Progenitor cell of endocrine pancreas (in vitro differentiated cells): ENCODE measurements around the gene PTPRR. TPM values are rescaled to one million over a fixed set of nuclear protein-coding genes. Genes with fewer than 3 reads are reported as not detected.

Experiments
- DNase-seq: peaks from one replicate; pipeline ENCODE4 v3.0.0; 2021; ENCODE audit warnings: low spot score; ENCODE audit not compliant: unreplicated experiment
- H3K27ac Mint-ChIP-seq: 2 replicates; pipeline ENCODE4 v1.8.0; 2021; ENCODE audit warnings: mild to moderate bottlenecking, moderate library complexity, mixed read lengths
- H3K27me3 Mint-ChIP-seq: 2 replicates; pipeline ENCODE4 v1.8.0; 2021; ENCODE audit warnings: mixed read lengths
- H3K36me3 Mint-ChIP-seq: 2 replicates; pipeline ENCODE4 v1.8.0; 2022; ENCODE audit warnings: mixed read lengths; ENCODE audit not compliant: insufficient read depth
- H3K4me1 Mint-ChIP-seq: 2 replicates; pipeline ENCODE4 v1.8.0; 2021; ENCODE audit warnings: low read depth, mixed read lengths
- H3K4me3 Mint-ChIP-seq: 2 replicates; pipeline ENCODE4 v1.8.0; 2021; ENCODE audit warnings: low read depth, mild to moderate bottlenecking, moderate library complexity, mixed read lengths
- H3K9me3 Mint-ChIP-seq: 2 replicates; pipeline ENCODE4 v1.8.0; 2021; ENCODE audit warnings: low read depth, mixed read lengths
- total RNA-seq: library from RNA; stranded (reverse); gene quantifications from 2 replicates; pipeline ENCODE4 v1.2.1, GENCODE V29; 2021
- TF ChIP-seq, protein P1 (sequence below): fragments of 200-600 bp; sonication (generic); IDR thresholded peaks from one replicate; pipeline ENCODE4 v1.5.0; 2021; ENCODE audit warnings: antibody characterized with exemption, mild to moderate bottlenecking; ENCODE audit not compliant: unreplicated experiment

Gene PTPRR
- total RNA-seq, 1 donor from 2014 or later = 0.38 TPM

DNA sequence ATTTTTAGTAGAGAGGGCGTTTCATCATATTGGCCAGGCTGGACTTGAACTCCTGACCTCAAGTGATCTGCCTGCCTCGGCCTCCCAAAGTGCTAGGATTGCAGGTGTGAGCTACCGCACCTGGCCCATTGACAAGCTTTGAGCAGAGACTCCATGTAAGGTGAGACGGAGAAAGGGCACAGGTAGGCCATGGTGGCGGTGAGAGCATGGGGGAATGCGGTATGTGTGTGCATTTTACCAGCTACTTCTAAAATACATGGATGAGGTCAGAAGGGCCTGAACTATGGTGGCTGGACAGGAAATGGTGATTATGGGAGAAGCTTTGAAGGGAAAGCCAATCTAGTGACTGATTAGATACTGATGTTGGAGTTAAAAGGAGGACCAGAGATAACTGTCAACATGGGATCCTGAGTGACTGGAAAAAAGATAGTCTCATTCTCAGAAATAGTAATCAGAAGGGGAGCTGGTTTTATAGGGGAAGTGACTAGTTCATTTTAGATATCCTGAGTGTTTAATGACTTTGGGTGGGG is 261.4 kb downstream of the PTPRR start:
- Mint-ChIP-seq H3K4me1 (peaks cover 6% of the 10 kb centered on the region), H3K27me3 (peaks cover 2% of the 10 kb centered on the region), H3K36me3 (no peaks in the 10 kb centered on the region), H3K4me3 (no peak overlapping the region), H3K27ac (no peak overlapping the region), H3K9me3 (peaks cover 4% of the 10 kb centered on the region)
- DNase-seq = no peak
- TF ChIP-seq, protein P1, sequence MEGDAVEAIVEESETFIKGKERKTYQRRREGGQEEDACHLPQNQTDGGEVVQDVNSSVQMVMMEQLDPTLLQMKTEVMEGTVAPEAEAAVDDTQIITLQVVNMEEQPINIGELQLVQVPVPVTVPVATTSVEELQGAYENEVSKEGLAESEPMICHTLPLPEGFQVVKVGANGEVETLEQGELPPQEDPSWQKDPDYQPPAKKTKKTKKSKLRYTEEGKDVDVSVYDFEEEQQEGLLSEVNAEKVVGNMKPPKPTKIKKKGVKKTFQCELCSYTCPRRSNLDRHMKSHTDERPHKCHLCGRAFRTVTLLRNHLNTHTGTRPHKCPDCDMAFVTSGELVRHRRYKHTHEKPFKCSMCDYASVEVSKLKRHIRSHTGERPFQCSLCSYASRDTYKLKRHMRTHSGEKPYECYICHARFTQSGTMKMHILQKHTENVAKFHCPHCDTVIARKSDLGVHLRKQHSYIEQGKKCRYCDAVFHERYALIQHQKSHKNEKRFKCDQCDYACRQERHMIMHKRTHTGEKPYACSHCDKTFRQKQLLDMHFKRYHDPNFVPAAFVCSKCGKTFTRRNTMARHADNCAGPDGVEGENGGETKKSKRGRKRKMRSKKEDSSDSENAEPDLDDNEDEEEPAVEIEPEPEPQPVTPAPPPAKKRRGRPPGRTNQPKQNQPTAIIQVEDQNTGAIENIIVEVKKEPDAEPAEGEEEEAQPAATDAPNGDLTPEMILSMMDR = no peak

DNA sequence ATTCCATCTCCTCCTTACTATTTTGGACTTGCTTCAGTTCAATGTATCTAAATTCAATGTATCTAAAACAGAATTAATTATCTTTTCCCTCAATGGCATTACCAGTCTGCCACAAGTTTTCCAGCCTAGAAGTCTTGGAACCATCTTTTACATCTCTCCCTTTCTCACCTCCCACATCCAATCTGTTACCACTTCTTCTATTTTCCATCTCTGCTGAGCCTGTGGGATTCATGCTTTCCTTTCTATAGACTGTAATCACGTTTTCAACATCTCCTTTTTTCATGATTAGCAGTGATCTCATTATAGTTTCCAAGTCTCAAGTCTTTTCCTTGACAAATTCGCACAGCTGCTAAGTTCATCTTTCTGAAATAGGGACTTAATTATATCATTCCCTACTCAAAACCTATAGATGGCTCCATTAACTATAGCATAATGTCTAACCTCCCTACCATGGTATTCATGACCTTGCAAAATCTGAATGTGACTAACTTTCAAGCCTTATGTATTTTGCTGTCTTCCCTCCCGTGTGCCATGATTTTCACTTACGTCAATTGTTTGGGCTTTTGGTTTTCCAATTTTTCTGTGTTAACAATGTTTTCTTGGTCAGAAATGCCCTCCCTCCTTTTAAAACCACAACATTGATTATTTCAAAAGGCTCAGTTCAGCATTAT is 262.8 kb downstream of the PTPRR start:
- Mint-ChIP-seq H3K4me3 (no peak overlapping the region), H3K36me3 (no peaks in the 10 kb centered on the region), H3K27me3 (no peaks in the 10 kb centered on the region), H3K9me3 (peaks cover 4% of the 10 kb centered on the region), H3K27ac (no peak overlapping the region), H3K4me1 (peaks cover 6% of the 10 kb centered on the region)
- no peak for DNase-seq
- TF ChIP-seq, protein P1 = no peak

DNA sequence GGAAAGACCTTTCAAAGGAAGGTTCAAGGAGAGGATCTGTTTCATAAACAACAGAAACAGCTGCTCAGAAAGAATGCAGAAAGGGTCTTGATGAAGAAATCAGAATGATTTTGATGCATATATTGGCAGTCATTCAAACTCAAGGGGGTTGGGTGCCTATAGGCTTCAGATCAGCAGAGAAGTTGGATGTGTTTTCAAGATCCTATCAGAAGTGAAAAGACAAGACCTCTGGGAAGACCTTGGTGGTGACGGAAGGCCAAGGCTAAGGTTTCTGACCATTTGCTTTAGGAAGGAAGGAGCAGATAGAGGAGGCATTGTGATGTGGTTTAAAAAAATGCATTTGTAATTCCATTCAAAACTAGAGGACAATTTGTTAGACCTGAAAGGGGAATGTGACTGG is 268.1 kb downstream of the PTPRR start:
- H3K9me3 Mint-ChIP-seq = no peaks in the 10 kb centered on the region
- DNase-seq = no peak
- no peaks in the 10 kb centered on the region for H3K36me3 Mint-ChIP-seq
- H3K4me1 Mint-ChIP-seq = no peaks in the 10 kb centered on the region
- TF ChIP-seq, protein P1 = no peak
- no peak overlapping the region for H3K27ac Mint-ChIP-seq
- H3K27me3 Mint-ChIP-seq = peaks cover 3% of the 10 kb centered on the region
- H3K4me3 Mint-ChIP-seq = no peak overlapping the region

DNA sequence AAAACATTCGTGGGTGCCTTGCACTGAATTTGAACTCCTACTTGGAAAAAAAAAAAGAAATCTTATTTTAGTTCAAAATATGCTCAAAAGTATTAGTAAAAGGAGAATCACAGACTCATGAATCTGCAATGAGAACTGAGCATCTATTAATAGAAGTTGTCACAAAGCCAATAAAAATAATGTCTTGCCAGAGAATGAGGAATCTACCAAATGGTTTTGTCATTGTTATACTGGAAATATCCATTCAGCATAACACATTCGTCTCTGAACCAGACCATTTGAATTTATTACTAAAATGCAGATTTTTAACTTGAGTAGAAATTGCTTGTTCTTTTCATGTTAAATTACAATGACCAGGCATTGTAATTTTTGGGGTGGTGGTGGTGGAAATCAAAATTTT is 271.7 kb downstream of the PTPRR start:
- TF ChIP-seq, protein P1 = no peak
- peaks cover 5% of the 10 kb centered on the region for H3K27me3 Mint-ChIP-seq
- H3K4me3 Mint-ChIP-seq = no peak overlapping the region
- peaks cover 2% of the 10 kb centered on the region for H3K4me1 Mint-ChIP-seq
- H3K36me3 Mint-ChIP-seq = no peaks in the 10 kb centered on the region
- H3K9me3 Mint-ChIP-seq = no peaks in the 10 kb centered on the region
- no peak for DNase-seq
- no peak overlapping the region for H3K27ac Mint-ChIP-seq

DNA sequence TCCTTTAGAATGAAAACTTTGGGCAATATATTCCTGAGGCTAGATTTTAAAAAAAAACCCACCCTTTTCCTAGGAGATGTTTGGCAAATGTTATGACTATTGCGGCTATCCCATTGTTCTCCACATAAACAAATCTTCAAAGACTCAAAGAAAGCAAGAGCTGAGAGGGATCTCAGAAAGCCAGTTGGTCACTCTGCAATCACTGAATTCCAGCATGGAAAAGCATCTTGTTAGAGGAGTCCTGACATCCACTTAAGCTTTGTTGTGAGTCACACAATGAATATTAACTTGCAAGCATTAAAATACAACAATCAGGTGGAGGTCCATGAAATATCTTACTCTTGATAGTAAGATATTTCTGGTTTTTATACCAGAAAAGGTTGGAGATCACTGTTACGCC is 272.3 kb downstream of the PTPRR start:
- no peak overlapping the region for H3K4me3 Mint-ChIP-seq
- H3K27ac Mint-ChIP-seq = no peak overlapping the region
- no peaks in the 10 kb centered on the region for H3K9me3 Mint-ChIP-seq
- TF ChIP-seq, protein P1 = no peak
- H3K27me3 Mint-ChIP-seq = peaks cover 5% of the 10 kb centered on the region
- DNase-seq = no peak
- H3K36me3 Mint-ChIP-seq = no peaks in the 10 kb centered on the region
- peaks cover 2% of the 10 kb centered on the region for H3K4me1 Mint-ChIP-seq
